GM12878 (cell line): ENCODE data around the gene INAFM1. TPM values are rescaled to one million over a fixed set of nuclear protein-coding genes. Genes with fewer than 3 reads are reported as not detected.

Experiments
- ATAC-seq: fragments of 200-7000 bp; cut with Tn5 transposase; 3 replicates; pipeline ENCODE4 v1.9.1; 2020; ENCODE audit warnings: mild to moderate bottlenecking, moderate library complexity
- BruUV-seq: library from RNA; stranded (reverse); fragments of 400-500 nt; replicated peaks from 2 replicates; lab custom pipeline; 2021; lab: Mats Ljungman, UMichigan
- CTCF ChIA-PET: fragments of 300-600 bp; sonication (Branson Sonifier 250); formaldehyde crosslinking; extraction: SDS; loops from one replicate; lab custom pipeline; 2021; ENCODE audit warnings: inconsistent platforms; lab: Yijun Ruan, JAX
- POLR2A ChIA-PET: fragments of 350-600 bp; formaldehyde crosslinking; extraction: SDS; loops from one replicate; lab custom pipeline; 2021; ENCODE audit warnings: inconsistent platforms; lab: Charles Lee
- RAD21 ChIA-PET: fragments of 300-600 bp; sonication (Branson Sonifier 250); formaldehyde crosslinking; loops from one replicate; lab custom pipeline; 2023; ENCODE audit warnings: antibody characterized with exemption; ENCODE audit not compliant: unreplicated experiment; lab: Charles Lee
- SMC1A ChIA-PET: fragments of 300-600 bp; sonication (Branson Sonifier 250); formaldehyde crosslinking; loops from one replicate; lab custom pipeline; 2023; ENCODE audit not compliant: unreplicated experiment, uncharacterized antibody; lab: Charles Lee
- DNase-seq: peaks from one replicate; pipeline ENCODE4 v3.0.0-alpha.2; 2011; ENCODE audit warnings: low read depth, low spot score
- FAIRE-seq: peaks from 3 replicates; lab custom pipeline; 2011; peaks lifted over from hg19 to GRCh38; lab: Jason Lieb, UNC
- H2AFZ ChIP-seq: 2 replicates; pipeline ENCODE4 v1.6.0; 2011; ENCODE audit warnings: low read depth, low read length, control low read depth; ENCODE audit not compliant: control insufficient read depth
- H3K27ac ChIP-seq: 2 replicates; pipeline ENCODE4 v1.5.1; 2011; ENCODE audit warnings: control low read depth; ENCODE audit not compliant: control insufficient read depth, insufficient read depth
- H3K27me3 ChIP-seq, 2 experiments: replicated peaks in 1 of 2; 2 replicates each; pipeline versions ENCODE4 v1.6.0 to v1.6.1; 2011; ENCODE audit warnings: low read length in 1 of 2; ENCODE audit not compliant: control insufficient read depth in 2 of 2, insufficient read depth in 2 of 2
- H3K36me3 ChIP-seq, 2 experiments: 2 replicates each; pipeline ENCODE4 v1.5.1; 2011; ENCODE audit warnings: low read length in 1 of 2; ENCODE audit not compliant: control insufficient read depth in 2 of 2, insufficient read depth in 2 of 2
- H3K4me1 ChIP-seq: 2 replicates; pipeline ENCODE4 v1.6.1; 2011; ENCODE audit warnings: mild to moderate bottlenecking, low read length, moderate library complexity, mixed read lengths; ENCODE audit not compliant: control insufficient read depth, insufficient read depth
- H3K4me2 ChIP-seq: 2 replicates; pipeline ENCODE4 v1.6.0; 2011; ENCODE audit warnings: control low read depth; ENCODE audit not compliant: control insufficient read depth, insufficient read depth
- H3K4me3 ChIP-seq: fragments of 200-600 bp; sonication (generic); 2 replicates; pipeline ENCODE4 v1.5.1; 2016
- H3K79me2 ChIP-seq: 2 replicates; pipeline ENCODE4 v1.6.0; 2011; ENCODE audit warnings: low read length; ENCODE audit not compliant: control insufficient read depth, insufficient read depth
- H3K9ac ChIP-seq: 2 replicates; pipeline ENCODE4 v1.8.0; 2011; ENCODE audit warnings: low read length, control low read depth, mixed read lengths; ENCODE audit not compliant: control insufficient read depth, insufficient read depth
- H3K9me3 ChIP-seq: replicated peaks from 3 replicates; pipeline ENCODE4 v1.5.1; 2011; ENCODE audit warnings: mild to moderate bottlenecking, low read length; ENCODE audit not compliant: control insufficient read depth, insufficient read depth
- H4K20me1 ChIP-seq: 2 replicates; pipeline ENCODE4 v1.6.0; 2011; ENCODE audit not compliant: control insufficient read depth, insufficient read depth
- MEF2A ChIP-seq: IDR thresholded peaks from 2 replicates; pipeline ENCODE4 v1.6.1; 2011; ENCODE audit warnings: low read depth, mild to moderate bottlenecking, low read length, moderate library complexity; ENCODE audit not compliant: insufficient read depth
- NBN ChIP-seq: fragments of 450-650 bp; IDR thresholded peaks from 2 replicates; pipeline ENCODE4 v1.6.1; 2016
- POLR2AphosphoS5 ChIP-seq: IDR thresholded peaks from 2 replicates; pipeline ENCODE4 v1.6.1; 2011; ENCODE audit warnings: mild to moderate bottlenecking, low read length, inconsistent platforms
- RCOR1 ChIP-seq: conservative IDR thresholded peaks from 2 replicates; pipeline ENCODE4 v1.6.1; 2012; ENCODE audit warnings: low read depth, low read length, improper control_type of control experiment
- RUNX3 ChIP-seq: IDR thresholded peaks from 2 replicates; pipeline ENCODE4 v1.6.1; 2012; ENCODE audit warnings: low read length, inconsistent platforms
- SP1 ChIP-seq: IDR thresholded peaks from one replicate; pipeline ENCODE4 v1.6.1; 2011; ENCODE audit warnings: low read depth, low read length
- TCF12 ChIP-seq: IDR thresholded peaks from 2 replicates; pipeline ENCODE4 v1.6.1; 2011; ENCODE audit warnings: low read depth, mild to moderate bottlenecking, low read length
- ZBTB33 ChIP-seq: fragments of 450-650 bp; IDR thresholded peaks from 2 replicates; pipeline ENCODE4 v1.6.1; 2017; ENCODE audit warnings: mild to moderate bottlenecking
- WGBS: methylation state at CpG from one replicate; pipeline ENCODE4 v1.1.6; 2016; ENCODE audit warnings: low lambda C conversion rate; ENCODE audit not compliant: insufficient replicate concordance, insufficient coverage; ENCODE audit errors: missing lambda C conversion rate; 5-methylcytosine and 5-hydroxymethylcytosine counted together
- in situ Hi-C: fragments of 300-500 bp; cut with MboI; formaldehyde crosslinking; loops from 9 replicates; pipeline ENCODE4 v1.14.3; 2018; ENCODE audit warnings: mixed read lengths
- intact Hi-C: fragments of 100-400 bp; cut with micrococcal nuclease; formaldehyde crosslinking; loops from one replicate; pipeline ENCODE4 v1.14.2; 2022; ENCODE audit not compliant: unreplicated experiment
- polyA plus RNA-seq, 11 experiments: library from polyadenylated mRNA; depleted of rRNA in 4 of 11; unstranded in 6 of 11; stranded (reverse) in 5 of 11; fragments of >200 nt; fragmentation: Nextera tagmentation in 4 of 11; fragmentation: Illumina TruSeq in 1 of 11; extraction: Ambion mirVana in 4 of 11; extraction: Trizol in 1 of 11; gene quantifications; 1 replicate in 1 of 11; 2 replicates in 10 of 11; pipeline versions ENCODE4 v1.2.1 to v1.2.3, GENCODE V29; 2011 to 2016; ENCODE audit warnings: inconsistent platforms in 2 of 11, missing spikeins in 2 of 11, low read depth in 1 of 11
- total RNA-seq, 4 experiments: library from RNA; depleted of rRNA in 3 of 4; stranded (reverse); fragments of >200 nt in 3 of 4; fragmentation: Illumina TruSeq in 1 of 4; extraction: Trizol in 1 of 4; gene quantifications; 2 replicates each; pipeline versions ENCODE4 v1.2.1 to v1.2.3, GENCODE V29; 2013 to 2021
- TF ChIP-seq, protein P1 (sequence below): fragments of 450-650 bp; IDR thresholded peaks from 2 replicates; pipeline ENCODE4 v1.6.1; 2016; ENCODE audit warnings: mild to moderate bottlenecking
- TF ChIP-seq, protein P2 (sequence below): fragments of 450-650 bp; IDR thresholded peaks from 2 replicates; pipeline ENCODE4 v1.6.1; 2017; ENCODE audit warnings: low read depth, mild to moderate bottlenecking, moderate library complexity
- TF ChIP-seq, protein P3 (sequence below): fragments of 450-650 bp; formaldehyde crosslinking; IDR thresholded peaks from 2 replicates; pipeline ENCODE4 v1.5.0; 2022; ENCODE audit warnings: mild to moderate bottlenecking, missing genetic modification characterization
- TF ChIP-seq, protein P4 (sequence below): IDR thresholded peaks from 2 replicates; pipeline ENCODE4 v1.6.1; 2011; ENCODE audit warnings: low read depth, mild to moderate bottlenecking, low read length, moderate library complexity, borderline replicate concordance; ENCODE audit errors: extremely low read depth

Gene INAFM1
- total and polyA plus RNA-seq, 10 of the 15 experiments (the other 5 are each of a cell fraction or from before 2014, with no cell fraction given): 0.57 to 6.8 (median 1.1) TPM; not detected in 1

GRCh38 chr19:47243776-47244547 lies 30.7 kb upstream of the INAFM1 start:
- peak overlapping the region; percentile 65 for H3K27ac ChIP-seq
- peak overlapping the region; percentile 83 for H2AFZ ChIP-seq
- CTCF ChIA-PET: interaction anchor here (0.6 to 6.6 kb wide), 47 partner anchors 9 to 528 kb away, joined by 3 to 473 read pairs (median 5); partner anchors contain the start of genes CCDC9, SAE1 and ZC3H4
- TF ChIP-seq, protein P1, sequence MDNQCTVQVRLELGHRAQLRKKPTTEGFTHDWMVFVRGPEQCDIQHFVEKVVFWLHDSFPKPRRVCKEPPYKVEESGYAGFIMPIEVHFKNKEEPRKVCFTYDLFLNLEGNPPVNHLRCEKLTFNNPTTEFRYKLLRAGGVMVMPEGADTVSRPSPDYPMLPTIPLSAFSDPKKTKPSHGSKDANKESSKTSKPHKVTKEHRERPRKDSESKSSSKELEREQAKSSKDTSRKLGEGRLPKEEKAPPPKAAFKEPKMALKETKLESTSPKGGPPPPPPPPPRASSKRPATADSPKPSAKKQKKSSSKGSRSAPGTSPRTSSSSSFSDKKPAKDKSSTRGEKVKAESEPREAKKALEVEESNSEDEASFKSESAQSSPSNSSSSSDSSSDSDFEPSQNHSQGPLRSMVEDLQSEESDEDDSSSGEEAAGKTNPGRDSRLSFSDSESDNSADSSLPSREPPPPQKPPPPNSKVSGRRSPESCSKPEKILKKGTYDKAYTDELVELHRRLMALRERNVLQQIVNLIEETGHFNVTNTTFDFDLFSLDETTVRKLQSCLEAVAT: 0 out of 2 replicates have a peak, but pooled peaks have one; percentile 51
- TF ChIP-seq, protein P2, sequence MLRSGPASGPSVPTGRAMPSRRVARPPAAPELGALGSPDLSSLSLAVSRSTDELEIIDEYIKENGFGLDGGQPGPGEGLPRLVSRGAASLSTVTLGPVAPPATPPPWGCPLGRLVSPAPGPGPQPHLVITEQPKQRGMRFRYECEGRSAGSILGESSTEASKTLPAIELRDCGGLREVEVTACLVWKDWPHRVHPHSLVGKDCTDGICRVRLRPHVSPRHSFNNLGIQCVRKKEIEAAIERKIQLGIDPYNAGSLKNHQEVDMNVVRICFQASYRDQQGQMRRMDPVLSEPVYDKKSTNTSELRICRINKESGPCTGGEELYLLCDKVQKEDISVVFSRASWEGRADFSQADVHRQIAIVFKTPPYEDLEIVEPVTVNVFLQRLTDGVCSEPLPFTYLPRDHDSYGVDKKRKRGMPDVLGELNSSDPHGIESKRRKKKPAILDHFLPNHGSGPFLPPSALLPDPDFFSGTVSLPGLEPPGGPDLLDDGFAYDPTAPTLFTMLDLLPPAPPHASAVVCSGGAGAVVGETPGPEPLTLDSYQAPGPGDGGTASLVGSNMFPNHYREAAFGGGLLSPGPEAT: peak; percentile 34; the same call in 1 of the 2 replicates
- TF ChIP-seq RCOR1: no peak
- TF ChIP-seq POLR2AphosphoS5: 0 out of 2 replicates have a peak, but pooled peaks have one; percentile 26
- peak; percentile 30 for TF ChIP-seq SP1
- TF ChIP-seq, protein P3, sequence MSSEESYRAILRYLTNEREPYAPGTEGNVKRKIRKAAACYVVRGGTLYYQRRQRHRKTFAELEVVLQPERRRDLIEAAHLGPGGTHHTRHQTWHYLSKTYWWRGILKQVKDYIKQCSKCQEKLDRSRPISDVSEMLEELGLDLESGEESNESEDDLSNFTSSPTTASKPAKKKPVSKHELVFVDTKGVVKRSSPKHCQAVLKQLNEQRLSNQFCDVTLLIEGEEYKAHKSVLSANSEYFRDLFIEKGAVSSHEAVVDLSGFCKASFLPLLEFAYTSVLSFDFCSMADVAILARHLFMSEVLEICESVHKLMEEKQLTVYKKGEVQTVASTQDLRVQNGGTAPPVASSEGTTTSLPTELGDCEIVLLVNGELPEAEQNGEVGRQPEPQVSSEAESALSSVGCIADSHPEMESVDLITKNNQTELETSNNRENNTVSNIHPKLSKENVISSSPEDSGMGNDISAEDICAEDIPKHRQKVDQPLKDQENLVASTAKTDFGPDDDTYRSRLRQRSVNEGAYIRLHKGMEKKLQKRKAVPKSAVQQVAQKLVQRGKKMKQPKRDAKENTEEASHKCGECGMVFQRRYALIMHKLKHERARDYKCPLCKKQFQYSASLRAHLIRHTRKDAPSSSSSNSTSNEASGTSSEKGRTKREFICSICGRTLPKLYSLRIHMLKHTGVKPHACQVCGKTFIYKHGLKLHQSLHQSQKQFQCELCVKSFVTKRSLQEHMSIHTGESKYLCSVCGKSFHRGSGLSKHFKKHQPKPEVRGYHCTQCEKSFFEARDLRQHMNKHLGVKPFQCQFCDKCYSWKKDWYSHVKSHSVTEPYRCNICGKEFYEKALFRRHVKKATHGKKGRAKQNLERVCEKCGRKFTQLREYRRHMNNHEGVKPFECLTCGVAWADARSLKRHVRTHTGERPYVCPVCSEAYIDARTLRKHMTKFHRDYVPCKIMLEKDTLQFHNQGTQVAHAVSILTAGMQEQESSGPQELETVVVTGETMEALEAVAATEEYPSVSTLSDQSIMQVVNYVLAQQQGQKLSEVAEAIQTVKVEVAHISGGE (CRISPR knock-in tag): no peak
- TF ChIP-seq NBN: peak; percentile 93
- no peak for TF ChIP-seq ZBTB33
- 0 out of 2 replicates have a peak, but pooled peaks have one; percentile 35 for TF ChIP-seq MEF2A
- TF ChIP-seq, protein P4, sequence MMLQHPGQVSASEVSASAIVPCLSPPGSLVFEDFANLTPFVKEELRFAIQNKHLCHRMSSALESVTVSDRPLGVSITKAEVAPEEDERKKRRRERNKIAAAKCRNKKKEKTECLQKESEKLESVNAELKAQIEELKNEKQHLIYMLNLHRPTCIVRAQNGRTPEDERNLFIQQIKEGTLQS: 0 out of 2 replicates have a peak, but pooled peaks have one; percentile 2
- peak; percentile 38 for TF ChIP-seq RUNX3
- 0 out of 2 replicates have a peak, but pooled peaks have one; percentile 26 for TF ChIP-seq TCF12

More at GRCh38 chr19:47243776-47244547, 30.7 kb upstream of the INAFM1 start:
- Histone ChIP-seq H3K79me2 (no peaks in the 10 kb centered on the region), H3K4me3 (peak overlapping the region; percentile 54), H3K9me3 (no peaks in the 10 kb centered on the region; the same call in 2 of the 3 replicates), H3K9ac (peak overlapping the region; percentile 70), H3K36me3 (no peaks in the 10 kb centered on the region), H4K20me1 (no peaks in the 10 kb centered on the region), H3K4me2 (peak overlapping the region; percentile 98), H3K4me1 (peaks cover 29% of the 10 kb centered on the region), H3K27me3 (peaks cover 1 to 4% of the 10 kb centered on the region in 2 experiments)
- WGBS: 4% methylated on average over 46 of the region's 46 CpGs
- FAIRE-seq: no peak
- intact Hi-C loops: loop anchor here (1.0 to 10.0 kb wide), 5 partner anchors 16 to 209 kb away; partner anchors contain the start of gene SAE1
- ChIA-PET RAD21 (interaction anchor here (0.5 to 4.8 kb wide), 36 partner anchors 9 to 231 kb away, joined by 3 to 255 read pairs (median 5); partner anchors contain the start of genes CCDC9, INAFM1, SAE1 and ZC3H4), SMC1A (interaction anchor here (0.7 to 6.1 kb wide), 23 partner anchors 9 to 231 kb away, joined by 3 to 211 read pairs (median 6); partner anchors contain the start of genes CCDC9, SAE1 and ZC3H4), POLR2A (interaction anchor here (0.6 to 4.3 kb wide), 18 partner anchors 10 to 131 kb away, joined by 3 to 66 read pairs (median 5); partner anchors contain the start of genes CCDC9, INAFM1 and ZC3H4)
- peak; percentile 94 for ATAC-seq
- BruUV-seq: TSS peak; percentile 81
- in situ Hi-C loops: no loop called here
- no peak for DNase-seq
